Mucosa of descending colon (tissue), 3 donors: ENCODE measurements around the gene MTHFD2. TPM values are rescaled to one million over a fixed set of nuclear protein-coding genes. Genes with fewer than 3 reads are reported as not detected.
A peak's percentile ranks its signal among the peaks of the same experiment; 100 is the strongest.

Experiments used
- ATAC-seq: fragments of 200-7000 bp; cut with Tn5 transposase; one replicate; pipeline ENCODE4 v1.9.1; 2020; ENCODE audit warnings: mild to moderate bottlenecking, moderate library complexity
- DNase-seq, 3 donors: peaks; one replicate each; pipeline ENCODE4 v3.0.0-alpha.2; 2020
- H3K36me3 ChIP-seq: fragments of 200-600 bp; one replicate; pipeline ENCODE4 v1.8.0; 2021; ENCODE audit warnings: low read depth, mild to moderate bottlenecking
- H3K4me1 ChIP-seq: fragments of 200-600 bp; one replicate; pipeline ENCODE4 v1.8.0; 2021; ENCODE audit warnings: low read depth, mild to moderate bottlenecking
- H3K4me3 ChIP-seq: fragments of 200-600 bp; one replicate; pipeline ENCODE4 v1.8.0; 2021; ENCODE audit warnings: mild to moderate bottlenecking
- H3K9me3 ChIP-seq: fragments of 200-600 bp; one replicate; pipeline ENCODE4 v1.8.0; 2021; ENCODE audit warnings: mild to moderate bottlenecking
- CTCF ChIP-seq: fragments of 200-600 bp; IDR thresholded peaks from one replicate; pipeline ENCODE4 v1.8.0; 2022; ENCODE audit warnings: antibody characterized with exemption, mild to moderate bottlenecking
- intact Hi-C, 2 donors: fragments of 100-400 bp; cut with DNase I in 1 of 2; cut with micrococcal nuclease in 1 of 2; formaldehyde crosslinking; loops; one replicate each; pipeline versions ENCODE4 v1.11.0 to v1.11.1; 2022; cut with DNase I, micrococcal nuclease
- total RNA-seq, 3 donors: library from RNA; stranded (reverse); fragmentation: NEBNext Ultra II Directional in 2 of 3; extraction: Animal tissue kit (Norgen Biotek cat#: 25700) in 2 of 3; gene quantifications; one replicate each; pipeline versions ENCODE4 v1.2.1 to v1.2.4, GENCODE V29; 2021 to 2023
- donor health status: DM: no; HTN: no; CAD: no; lungs with moderate emphysema.
- donor health status: DM: no; HTN: no; CAD: no.
- donor health status: DM: no; HTN: yes; CAD: no.

The MTHFD2 gene
- total RNA-seq, 3 donors from 2014 or later, result 18.6 to 42.2 (median 19.3) TPM

- no peaks in the 10 kb centered on the region for H3K36me3 ChIP-seq
- H3K4me1 ChIP-seq, result no peaks in the 10 kb centered on the region
- ATAC-seq (no peak), DNase-seq (no peak)
- intact Hi-C loops, result no loop called here
- H3K4me3 ChIP-seq, result peak overlapping the region; percentile 81
- no peaks in the 10 kb centered on the region for H3K9me3 ChIP-seq
- TF ChIP-seq CTCF, result no peak
Observed at GRCh38 chr2:74198023-74198460, 373 bp upstream of the MTHFD2 start.

GRCh38 chr2:74199275-74199701, 873 bp downstream of the MTHFD2 start:
- H3K4me1 ChIP-seq, result peaks cover 2% of the 10 kb centered on the region
- peak overlapping the region; percentile 81 for H3K4me3 ChIP-seq
- ATAC-seq, result no peak
- intact Hi-C loops, result no loop called here
- no peaks in the 10 kb centered on the region for H3K9me3 ChIP-seq
- DNase-seq, result peak in 2 of 3 donors; percentile 45 to 60
- no peaks in the 10 kb centered on the region for H3K36me3 ChIP-seq
- TF ChIP-seq CTCF, result no peak

GRCh38 chr2:74199871-74200305, 1.5 kb downstream of the MTHFD2 start:
- intact Hi-C loops, result no loop called here
- TF ChIP-seq CTCF, result no peak

GRCh38 chr2:74201196-74201595, 2.8 kb downstream of the MTHFD2 start:
- H3K36me3 ChIP-seq, result no peaks in the 10 kb centered on the region
- no peak for ATAC-seq
- no peak for TF ChIP-seq CTCF
- H3K4me3 ChIP-seq, result no peak overlapping the region
- peaks cover 18% of the 10 kb centered on the region for H3K4me1 ChIP-seq
- intact Hi-C loops, result no loop called here
- no peaks in the 10 kb centered on the region for H3K9me3 ChIP-seq
- DNase-seq, result no peak

More at GRCh38 chr2:74199871-74200305, 1.5 kb downstream of the MTHFD2 start:
- no peaks in the 10 kb centered on the region for H3K9me3 ChIP-seq
- no peaks in the 10 kb centered on the region for H3K36me3 ChIP-seq
- no peak for ATAC-seq
- H3K4me1 ChIP-seq, result peaks cover 7% of the 10 kb centered on the region
- H3K4me3 ChIP-seq, result no peak overlapping the region
- DNase-seq, result no peak

GRCh38 chr2:74201596-74201995, 3.2 kb downstream of the MTHFD2 start:
- H3K9me3 ChIP-seq, result no peaks in the 10 kb centered on the region
- ATAC-seq (no peak), DNase-seq (no peak)
- no peak for TF ChIP-seq CTCF
- intact Hi-C loops, result no loop called here
- H3K4me1 ChIP-seq, result peaks cover 22% of the 10 kb centered on the region
- no peak overlapping the region for H3K4me3 ChIP-seq
- no peaks in the 10 kb centered on the region for H3K36me3 ChIP-seq

- no peak for TF ChIP-seq CTCF
- Histone ChIP-seq H3K4me3 (no peak overlapping the region), H3K9me3 (no peaks in the 10 kb centered on the region), H3K36me3 (no peaks in the 10 kb centered on the region), H3K4me1 (peaks cover 27% of the 10 kb centered on the region)
- DNase-seq (no peak), ATAC-seq (no peak)
- intact Hi-C loops, result no loop called here
Observed at GRCh38 chr2:74204436-74204835, 6.0 kb downstream of the MTHFD2 start.
